ENCODE data around the gene B3GNT7.

- TF ChIP-seq CTCF (IDR thresholded peaks at IDR 0.05) (no peak), POLR2A (IDR thresholded peaks at IDR 0.05) (no peak)
Observed at GRCh38 chr2:231380991-231381847, 14.3 kb upstream of the B3GNT7 start.
